H1 (cell line): ENCODE data around the gene RETSAT. TPM values are rescaled to one million over a fixed set of nuclear protein-coding genes. Genes with fewer than 3 reads are reported as not detected.

ENCODE experiments used
- CTCF ChIA-PET: fragments of 300-600 bp; sonication (Branson Sonifier 250); formaldehyde crosslinking; loops from one replicate; lab custom pipeline; 2021; ENCODE audit not compliant: partially characterized antibody; lab: Charles Lee
- POLR2A ChIA-PET: fragments of 300-600 bp; sonication (Branson Sonifier 250); formaldehyde crosslinking; loops from one replicate; lab custom pipeline; 2021; ENCODE audit warnings: inconsistent platforms; ENCODE audit not compliant: partially characterized antibody; lab: Charles Lee
- DNase-seq, 2 experiments: peaks; one replicate each; pipeline versions ENCODE4 v3.0.0 to v3.0.0-alpha.2; 2010 to 2022; ENCODE audit warnings: low spot score in 2 of 2, low read depth in 1 of 2, mixed read lengths in 1 of 2
- FAIRE-seq: peaks from 2 replicates; lab custom pipeline; 2011; peaks lifted over from hg19 to GRCh38; lab: Jason Lieb, UNC
- H2AFZ ChIP-seq: 2 replicates; pipeline ENCODE4 v1.8.1; 2012; ENCODE audit warnings: low read length, inconsistent platforms
- H2AK5ac ChIP-seq: 2 replicates; pipeline ENCODE4 v1.6.1; 2013; ENCODE audit warnings: low read depth, low read length
- H2BK120ac ChIP-seq: replicated peaks from 2 replicates; pipeline ENCODE3; 2013; ENCODE audit warnings: low read depth, low read length, inconsistent platforms
- H2BK12ac ChIP-seq: 2 replicates; pipeline ENCODE4 v1.6.1; 2013; ENCODE audit warnings: low read depth, low read length
- H2BK15ac ChIP-seq: 2 replicates; pipeline ENCODE4 v1.6.1; 2013; ENCODE audit warnings: low read length
- H2BK20ac ChIP-seq: 2 replicates; pipeline ENCODE4 v1.6.1; 2013; ENCODE audit warnings: low read length
- H2BK5ac ChIP-seq: 2 replicates; pipeline ENCODE4 v1.6.1; 2013; ENCODE audit warnings: low read depth, low read length
- H3K14ac ChIP-seq: 2 replicates; pipeline ENCODE4 v1.6.1; 2013; ENCODE audit warnings: inconsistent platforms; ENCODE audit not compliant: insufficient read length
- H3K18ac ChIP-seq: 2 replicates; pipeline ENCODE4 v1.6.1; 2013; ENCODE audit warnings: low read length; ENCODE audit errors: extremely low read depth
- H3K23ac ChIP-seq: 2 replicates; pipeline ENCODE4 v1.6.1; 2013; ENCODE audit warnings: inconsistent platforms; ENCODE audit not compliant: insufficient read length
- H3K23me2 ChIP-seq: 2 replicates; pipeline ENCODE4 v1.6.1; 2013; ENCODE audit warnings: low read depth, low read length
- H3K27ac ChIP-seq: 2 replicates; pipeline ENCODE4 v1.6.1; 2011; ENCODE audit warnings: low read depth, low read length, inconsistent platforms
- H3K27me3 ChIP-seq, 4 experiments: replicated peaks in 1 of 4; 1 replicate in 1 of 4; 2 replicates in 3 of 4; pipeline versions ENCODE4 v1.6.1 to v1.8.1; 2011 to 2013; ENCODE audit warnings: low read length in 3 of 4, mild to moderate bottlenecking in 3 of 4, inconsistent platforms in 2 of 4, mixed read lengths in 2 of 4, moderate library complexity in 1 of 4; ENCODE audit not compliant: control insufficient read depth in 3 of 4, insufficient read depth in 3 of 4; ENCODE audit errors: extremely low read depth in 1 of 4
- H3K36me3 ChIP-seq, 4 experiments: 2 replicates each; pipeline versions ENCODE4 v1.6.1 to v1.8.1; 2011 to 2013; ENCODE audit warnings: mild to moderate bottlenecking in 4 of 4, low read length in 3 of 4, moderate library complexity in 2 of 4, control low read depth in 1 of 4, inconsistent platforms in 1 of 4; ENCODE audit not compliant: insufficient read depth in 4 of 4, control insufficient read depth in 2 of 4
- H3K4ac ChIP-seq: replicated peaks from 2 replicates; pipeline ENCODE3; 2013; ENCODE audit warnings: low read length, low read depth, mixed read lengths, inconsistent platforms; ENCODE audit not compliant: insufficient read length
- H3K4me1 ChIP-seq, 4 experiments: replicated peaks in 1 of 4; 1 replicate in 1 of 4; 2 replicates in 3 of 4; pipeline versions ENCODE4 v1.6.1 to v1.8.1; 2011 to 2013; ENCODE audit warnings: low read length in 3 of 4, inconsistent platforms in 2 of 4, mixed read lengths in 1 of 4; ENCODE audit not compliant: insufficient read depth in 4 of 4, control insufficient read depth in 3 of 4
- H3K4me2 ChIP-seq, 2 experiments: 2 replicates each; pipeline versions ENCODE4 v1.6.1 to v1.8.1; 2011 to 2013; ENCODE audit warnings: low read depth in 2 of 2, low read length in 2 of 2, control low read depth in 1 of 2, inconsistent platforms in 1 of 2, mild to moderate bottlenecking in 1 of 2; ENCODE audit not compliant: insufficient read depth in 1 of 2
- H3K4me3 ChIP-seq, 4 experiments: fragments of 200-600, 300-600 bp in 1 of 4; sonication (generic), shearing (Covaris generic), sonication (Bioruptor Twin) in 1 of 4; 2 replicates each; pipeline versions ENCODE4 v1.5.1 to v1.8.1; 2011 to 2016; ENCODE audit warnings: low read length in 4 of 4, low read depth in 3 of 4, control low read depth in 2 of 4, inconsistent platforms in 2 of 4, mild to moderate bottlenecking in 2 of 4, mixed read lengths in 1 of 4, moderate library complexity in 1 of 4; ENCODE audit not compliant: insufficient read depth in 2 of 4; ENCODE audit errors: extremely low read depth in 1 of 4
- H3K56ac ChIP-seq: replicated peaks from 2 replicates; pipeline ENCODE3; 2013; ENCODE audit warnings: low read depth, mild to moderate bottlenecking, mixed read lengths, low read length, inconsistent platforms; ENCODE audit not compliant: insufficient read length
- H3K79me1 ChIP-seq: 2 replicates; pipeline ENCODE4 v1.6.1; 2013; ENCODE audit warnings: low read depth, low read length, control low read depth
- H3K79me2 ChIP-seq, 2 experiments: 2 replicates each; pipeline versions ENCODE4 v1.6.1 to v1.8.1; 2012 to 2013; ENCODE audit warnings: low read length in 2 of 2, mild to moderate bottlenecking in 2 of 2, inconsistent platforms in 1 of 2; ENCODE audit not compliant: insufficient read depth in 2 of 2, control insufficient read depth in 1 of 2
- H3K9ac ChIP-seq, 4 experiments: replicated peaks in 1 of 4; 1 replicate in 1 of 4; 2 replicates in 3 of 4; pipeline versions ENCODE4 v1.6.1 to v1.8.1; 2011 to 2013; ENCODE audit warnings: low read depth in 3 of 4, low read length in 3 of 4, control low read depth in 2 of 4, mild to moderate bottlenecking in 2 of 4, moderate library complexity in 2 of 4, inconsistent platforms in 1 of 4; ENCODE audit errors: extremely low read depth in 1 of 4
- H3K9me3 ChIP-seq, 2 experiments: 2 replicates each; pipeline versions ENCODE4 v1.6.1 to v1.8.1; 2012 to 2013; ENCODE audit warnings: mild to moderate bottlenecking in 2 of 2, moderate library complexity in 2 of 2, control low read depth in 1 of 2, inconsistent platforms in 1 of 2, low read depth in 1 of 2, low read length in 1 of 2, mixed read lengths in 1 of 2; ENCODE audit not compliant: insufficient read depth in 2 of 2
- H4K20me1 ChIP-seq, 2 experiments: replicated peaks in 1 of 2; 2 replicates each; pipeline versions ENCODE3 to v1.8.1; 2011 to 2013; ENCODE audit warnings: inconsistent platforms in 2 of 2, low read length in 2 of 2, mild to moderate bottlenecking in 1 of 2; ENCODE audit not compliant: insufficient read depth in 2 of 2, control insufficient read depth in 1 of 2
- H4K5ac ChIP-seq: 2 replicates; pipeline ENCODE4 v1.6.1; 2013; ENCODE audit warnings: low read length, low read depth, mixed read lengths, inconsistent platforms; ENCODE audit not compliant: insufficient read length
- H4K8ac ChIP-seq: 2 replicates; pipeline ENCODE4 v1.8.0; 2013; ENCODE audit warnings: mild to moderate bottlenecking, moderate library complexity, low read length, inconsistent platforms; ENCODE audit not compliant: insufficient read depth; ENCODE audit errors: extremely low read depth
- H4K91ac ChIP-seq: replicated peaks from 2 replicates; pipeline ENCODE3; 2013; ENCODE audit warnings: low read length, mixed read lengths, inconsistent platforms; ENCODE audit not compliant: insufficient read length
- CBX5 ChIP-seq: fragments of 300-800, 300-1000 bp; sonication (generic); IDR thresholded peaks from 2 replicates; pipeline ENCODE4 v1.7.1; 2016; ENCODE audit warnings: antibody characterized with exemption, low read length, low read depth
- CHD1 ChIP-seq: IDR thresholded peaks from 2 replicates; pipeline ENCODE4 v1.6.1; 2012; ENCODE audit warnings: low read depth, low read length, improper control_type of control experiment
- EP300 ChIP-seq, 2 experiments: IDR thresholded peaks; 1 replicate in 1 of 2; 2 replicates in 1 of 2; pipeline ENCODE4 v1.6.1; 2011 to 2012; ENCODE audit warnings: low read depth in 2 of 2, low read length in 2 of 2, mild to moderate bottlenecking in 2 of 2, borderline replicate concordance in 1 of 2, inconsistent platforms in 1 of 2, moderate library complexity in 1 of 2
- KDM4A ChIP-seq: IDR thresholded peaks from one replicate; pipeline ENCODE4 v1.7.1; 2012; ENCODE audit warnings: low read depth, mild to moderate bottlenecking, moderate library complexity, low read length, inconsistent platforms; ENCODE audit not compliant: severe bottlenecking
- POU5F1 ChIP-seq: IDR thresholded peaks from 2 replicates; pipeline ENCODE4 v1.6.1; 2011; ENCODE audit warnings: low read depth, mild to moderate bottlenecking, low read length, moderate library complexity
- SIX5 ChIP-seq: IDR thresholded peaks from 2 replicates; pipeline ENCODE4 v1.6.1; 2011; ENCODE audit warnings: mild to moderate bottlenecking, low read depth, low read length
- SP4 ChIP-seq: IDR thresholded peaks from 2 replicates; pipeline ENCODE4 v1.6.1; 2012; ENCODE audit warnings: low read length, inconsistent platforms
- TAF1 ChIP-seq: IDR thresholded peaks from 2 replicates; pipeline ENCODE4 v1.6.1; 2011; ENCODE audit warnings: mild to moderate bottlenecking, low read depth, low read length
- TEAD4 ChIP-seq: IDR thresholded peaks from 2 replicates; pipeline ENCODE4 v1.6.1; 2012; ENCODE audit warnings: low read depth, low read length, inconsistent platforms, mixed read lengths
- WGBS, 2 experiments: shearing (Covaris generic) in 1 of 2; methylation state at CpG; one replicate each; pipeline versions ENCODE4 v1.1.6 to v1.1.7; 2013 to 2015; ENCODE audit warnings: low lambda C conversion rate in 2 of 2, mixed read lengths in 2 of 2, inconsistent platforms in 1 of 2, low coverage in 1 of 2, missing lambda C conversion rate in 1 of 2; ENCODE audit not compliant: insufficient replicate concordance in 2 of 2, insufficient coverage in 1 of 2, insufficient read length in 1 of 2; ENCODE audit errors: extremely low coverage in 1 of 2, missing lambda C conversion rate in 1 of 2; 5-methylcytosine and 5-hydroxymethylcytosine counted together
- polyA plus RNA-seq, 7 experiments: library from polyadenylated mRNA; depleted of rRNA in 3 of 7; stranded (reverse) in 5 of 7; unstranded in 2 of 7; fragments of >200 nt in 5 of 7; fragments of 200-250 nt in 2 of 7; gene quantifications; 1 replicate in 5 of 7; 2 replicates in 1 of 7; 4 replicates in 1 of 7; pipeline versions ENCODE4 v1.2.1 to v1.2.3, GENCODE V29; 2011 to 2013; ENCODE audit warnings: missing spikeins in 2 of 7, mixed read lengths in 2 of 7
- total RNA-seq: library from RNA; stranded (reverse); fragmentation: NEBNext Ultra II Directional; extraction: Animal tissue kit (Norgen Biotek cat#: 25700); gene quantifications from 2 replicates; pipeline ENCODE4 v1.2.1, GENCODE V29; 2021

The RETSAT gene
- total and polyA plus RNA-seq, 2 of the 8 experiments (the other 6 are each of a cell fraction or from before 2014, with no cell fraction given) = 15.8 to 16.7 TPM

DNA sequence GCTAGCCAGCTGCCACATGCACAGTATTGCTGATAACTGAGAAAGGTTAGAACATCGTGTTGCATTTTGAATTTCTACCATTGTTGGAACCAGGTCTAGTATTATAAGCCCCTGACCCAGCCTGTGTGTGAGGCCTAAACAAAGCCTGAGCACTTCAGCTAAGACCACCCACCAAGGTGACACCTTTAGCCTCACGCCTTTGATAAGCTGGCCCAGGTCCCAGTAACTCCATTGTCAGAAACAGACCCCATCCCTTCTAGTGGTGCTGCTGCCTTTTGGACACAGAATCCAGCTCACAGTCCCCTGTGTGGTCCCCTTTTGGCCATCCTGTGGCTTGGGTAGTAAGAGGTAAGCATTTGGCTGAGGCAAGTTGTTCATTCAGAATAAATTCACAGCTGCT lies 1.9 kb upstream of the RETSAT start:
- no peak overlapping the region for H2BK5ac ChIP-seq
- ChIA-PET CTCF (interaction anchor here (0.5 to 2.9 kb wide), 7 partner anchors 9 to 388 kb away, joined by 3 to 11 read pairs (median 3); no protein-coding TSS in a partner anchor), POLR2A (interaction anchor here (0.8 to 1.8 kb wide), 6 partner anchors 10 to 190 kb away, joined by 3 to 9 read pairs (median 4); partner anchors contain the start of gene MAT2A)
- H4K8ac ChIP-seq = no peak overlapping the region
- H3K4me2 ChIP-seq = no peak overlapping the region; a peak in 1 of 4 replicates
- no peak overlapping the region for H4K91ac ChIP-seq
- no peak overlapping the region for H2AFZ ChIP-seq
- H2BK12ac ChIP-seq = no peak overlapping the region
- no peaks in the 10 kb centered on the region for H3K27me3 ChIP-seq
- DNase-seq (no peak), FAIRE-seq (no peak)
- no peak overlapping the region for H3K4ac ChIP-seq
- no peaks in the 10 kb centered on the region for H3K79me1 ChIP-seq
- H3K9ac ChIP-seq = no peak overlapping the region
- TF ChIP-seq SIX5 (no peak), CHD1 (no peak), TAF1 (no peak), EP300 (IDR thresholded peaks at IDR 0.05; ENCODE audit: borderline replicate concordance in 1 of 2, low read depth in 2 of 2, low read length in 2 of 2) (no peak), SP4 (no peak), KDM4A (no peak), TEAD4 (no peak), CBX5 (no peak), POU5F1 (no peak)
- no peak overlapping the region for H3K23ac ChIP-seq
- H2BK120ac ChIP-seq = no peak overlapping the region
- peaks cover 8% of the 10 kb centered on the region for H3K23me2 ChIP-seq
- no peak overlapping the region for H3K18ac ChIP-seq
- no peak overlapping the region for H3K27ac ChIP-seq
- no peak overlapping the region for H2BK20ac ChIP-seq
- 89% methylated on average over 2 of the region's 2 CpGs; no CpG with 5 or more reads in 1 of the 2 experiments for WGBS, 2 experiments
- peaks cover 0 to 3% (median 1%) of the 10 kb centered on the region in 4 experiments; a peak in 2 of 7 replicates for H3K4me1 ChIP-seq
- no peak overlapping the region for H2AK5ac ChIP-seq
- no peak overlapping the region for H3K14ac ChIP-seq
- no peak overlapping the region for H2BK15ac ChIP-seq
- H3K9me3 ChIP-seq = no peaks in the 10 kb centered on the region
- H4K5ac ChIP-seq = no peak overlapping the region
- H3K56ac ChIP-seq = no peak overlapping the region
- no peaks in the 10 kb centered on the region for H3K79me2 ChIP-seq
- no peak overlapping the region for H3K4me3 ChIP-seq
- H4K20me1 ChIP-seq = no peaks in the 10 kb centered on the region
- H3K36me3 ChIP-seq = 0 out of 8 replicates have a peak, but pooled peaks cover 0 to 2% (median 0%) of the 10 kb centered on the region in 4 experiments
